ENCODE measurements around the gene RABGEF1. TPM values are rescaled to one million over a fixed set of nuclear protein-coding genes. Genes with fewer than 3 reads are reported as not detected.
A peak's percentile ranks its signal among the peaks of the same experiment; 100 is the strongest.
"Not testable (repeated sequence)": the region's sequence is repeated elsewhere in the genome, so short reads cannot be mapped to it uniquely, and the experiment has no call there.

RABGEF1 gene
- total RNA-seq, 6 experiments from 2014 or later: 38.6 to 45.3 (median 42.5) TPM

DNA sequence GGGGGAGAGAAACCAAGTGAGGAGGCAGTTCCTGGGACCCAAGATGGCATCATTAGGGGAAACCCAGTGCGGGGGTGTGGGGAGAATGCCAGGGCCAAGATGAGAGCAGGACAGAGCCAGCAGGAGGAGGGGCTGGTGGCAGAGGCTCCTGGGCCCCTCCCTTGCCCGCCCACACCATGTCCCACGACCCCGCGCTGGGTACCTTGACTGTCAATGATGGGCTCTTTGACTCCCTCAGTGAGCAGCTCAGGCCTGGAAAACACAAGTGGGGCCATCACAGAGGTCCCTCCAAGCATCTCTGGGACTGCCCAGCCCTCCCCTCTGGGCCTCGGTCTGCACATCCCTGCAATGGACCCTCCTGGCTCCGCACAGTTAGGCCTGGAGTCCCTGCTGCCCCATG lies 75.4 kb downstream of the RABGEF1 start:
- Mint-ChIP-seq H3K4me1 (ENCODE audit: low read depth) (no peaks in the 10 kb centered on the region), H3K27ac (no peak overlapping the region), H3K9me3 (no peaks in the 10 kb centered on the region), H3K4me3 (no peak overlapping the region), H3K36me3 (ENCODE audit: low read depth) (peaks cover 19% of the 10 kb centered on the region), H3K27me3 (ENCODE audit: insufficient read depth) (peaks cover 2% of the 10 kb centered on the region)
- DNase-seq: no peak
- TF ChIP-seq, protein P1, sequence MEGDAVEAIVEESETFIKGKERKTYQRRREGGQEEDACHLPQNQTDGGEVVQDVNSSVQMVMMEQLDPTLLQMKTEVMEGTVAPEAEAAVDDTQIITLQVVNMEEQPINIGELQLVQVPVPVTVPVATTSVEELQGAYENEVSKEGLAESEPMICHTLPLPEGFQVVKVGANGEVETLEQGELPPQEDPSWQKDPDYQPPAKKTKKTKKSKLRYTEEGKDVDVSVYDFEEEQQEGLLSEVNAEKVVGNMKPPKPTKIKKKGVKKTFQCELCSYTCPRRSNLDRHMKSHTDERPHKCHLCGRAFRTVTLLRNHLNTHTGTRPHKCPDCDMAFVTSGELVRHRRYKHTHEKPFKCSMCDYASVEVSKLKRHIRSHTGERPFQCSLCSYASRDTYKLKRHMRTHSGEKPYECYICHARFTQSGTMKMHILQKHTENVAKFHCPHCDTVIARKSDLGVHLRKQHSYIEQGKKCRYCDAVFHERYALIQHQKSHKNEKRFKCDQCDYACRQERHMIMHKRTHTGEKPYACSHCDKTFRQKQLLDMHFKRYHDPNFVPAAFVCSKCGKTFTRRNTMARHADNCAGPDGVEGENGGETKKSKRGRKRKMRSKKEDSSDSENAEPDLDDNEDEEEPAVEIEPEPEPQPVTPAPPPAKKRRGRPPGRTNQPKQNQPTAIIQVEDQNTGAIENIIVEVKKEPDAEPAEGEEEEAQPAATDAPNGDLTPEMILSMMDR (IDR thresholded peaks at IDR 0.05): no peak

DNA sequence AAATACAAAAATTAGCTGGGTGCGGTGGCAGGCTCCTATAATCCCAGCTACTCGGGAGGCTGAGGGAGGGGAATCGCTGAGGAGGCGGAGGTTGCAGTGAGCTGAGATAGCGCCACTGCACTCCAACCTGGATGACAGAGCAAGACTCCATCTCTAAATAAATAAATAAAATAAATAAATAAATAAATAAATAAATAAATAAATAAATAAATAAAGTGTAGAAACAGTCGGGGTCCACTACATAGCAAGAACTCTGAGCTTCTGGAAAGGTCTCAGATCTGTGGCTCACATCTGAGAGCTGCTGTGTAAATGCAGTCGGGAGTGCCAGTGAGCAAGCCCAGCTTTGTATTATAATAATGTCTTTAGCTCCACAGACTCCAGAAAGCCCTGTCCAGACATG lies 76.1 kb downstream of the RABGEF1 start:
- H3K4me3 Mint-ChIP-seq; H3K9me3 Mint-ChIP-seq; DNase-seq; H3K27ac Mint-ChIP-seq; H3K27me3 Mint-ChIP-seq (ENCODE audit: insufficient read depth); H3K4me1 Mint-ChIP-seq (ENCODE audit: low read depth): not testable (repeated sequence)
- peaks cover 16% of the 10 kb centered on the region for H3K36me3 Mint-ChIP-seq (ENCODE audit: low read depth)

DNA sequence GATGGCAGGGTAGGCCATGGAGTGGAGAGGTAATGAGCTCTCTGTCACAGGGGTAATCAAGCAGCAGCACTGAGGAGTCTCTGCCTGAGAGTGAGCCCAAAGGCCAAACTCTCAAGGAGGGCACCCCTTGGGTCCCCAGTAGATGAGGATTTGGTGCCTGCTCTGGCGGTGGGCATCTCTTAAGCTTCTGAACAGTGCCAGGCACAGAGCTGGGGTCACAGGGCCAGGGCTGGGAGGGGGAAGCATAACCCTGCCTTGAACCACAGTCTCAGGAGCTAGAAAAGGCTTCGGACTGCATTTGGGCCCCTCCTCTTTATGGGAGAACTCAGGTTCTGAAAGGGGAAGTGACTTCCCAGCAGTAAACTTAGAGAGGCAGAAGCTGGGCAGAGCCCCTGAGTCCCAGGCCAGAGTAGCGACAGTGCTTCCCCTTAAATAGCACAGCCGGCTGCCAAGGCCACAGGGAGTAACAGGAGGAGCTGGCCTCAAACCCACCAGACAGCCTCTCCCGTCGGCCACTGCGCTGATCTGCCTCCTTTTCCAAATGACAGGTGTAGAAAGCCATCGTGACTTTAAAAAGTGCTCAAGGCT lies 76.8 kb downstream of the RABGEF1 start:
- H3K4me3 Mint-ChIP-seq; H3K4me1 Mint-ChIP-seq (ENCODE audit: low read depth); H3K27me3 Mint-ChIP-seq (ENCODE audit: insufficient read depth); H3K9me3 Mint-ChIP-seq; H3K27ac Mint-ChIP-seq; DNase-seq: not testable (repeated sequence)
- H3K36me3 Mint-ChIP-seq (ENCODE audit: low read depth): peaks cover 10% of the 10 kb centered on the region

DNA sequence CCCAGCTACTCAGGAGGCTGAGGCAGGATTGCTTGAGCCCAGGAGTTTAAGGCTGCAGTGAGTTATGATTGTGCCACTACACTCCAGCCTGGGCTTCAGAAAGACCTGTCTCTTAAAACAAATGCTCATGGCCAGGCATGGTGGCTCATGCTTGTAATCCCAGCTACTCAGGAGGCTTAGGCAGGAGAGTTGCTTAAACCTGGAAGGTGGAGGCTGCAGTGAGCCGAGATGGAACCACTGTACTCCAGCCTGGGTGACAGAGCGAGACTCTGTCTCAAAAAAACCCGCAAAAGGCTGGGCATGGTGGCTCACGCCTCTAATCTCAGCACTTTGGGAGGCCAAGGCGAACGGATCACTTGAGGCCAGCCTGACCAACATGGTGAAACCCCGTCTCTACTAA lies 77.4 kb downstream of the RABGEF1 start:
- H3K36me3 Mint-ChIP-seq (ENCODE audit: low read depth); H3K4me3 Mint-ChIP-seq; H3K9me3 Mint-ChIP-seq: not testable (repeated sequence)

DNA sequence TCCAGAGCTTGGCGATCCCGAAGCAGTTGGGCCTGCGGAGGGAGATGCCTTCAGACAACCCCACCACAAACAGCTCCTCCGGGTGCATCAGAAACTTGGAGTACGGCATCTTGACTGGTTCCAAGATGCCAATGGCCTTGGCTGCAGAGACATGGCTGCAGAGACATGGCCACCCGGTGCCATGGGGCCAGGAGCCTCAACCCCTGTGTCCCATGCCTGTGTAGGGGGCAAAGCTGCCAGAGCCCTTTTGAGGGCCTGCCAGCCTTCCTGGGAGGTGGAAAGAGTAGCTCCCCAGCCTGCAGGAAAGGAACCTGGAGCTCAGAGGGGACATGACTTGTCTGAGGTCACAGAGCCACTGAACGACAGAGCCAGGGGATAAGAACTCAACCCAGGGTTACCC lies 83.5 kb downstream of the RABGEF1 start:
- Mint-ChIP-seq H3K27me3 (ENCODE audit: insufficient read depth) (peaks cover 3% of the 10 kb centered on the region), H3K9me3 (no peaks in the 10 kb centered on the region; the same call in 1 of the 2 replicates), H3K4me3 (no peak overlapping the region), H3K4me1 (ENCODE audit: low read depth) (no peaks in the 10 kb centered on the region), H3K27ac (no peak overlapping the region), H3K36me3 (ENCODE audit: low read depth) (no peaks in the 10 kb centered on the region)
- TF ChIP-seq, protein P1 (IDR thresholded peaks at IDR 0.05): no peak
- no peak for DNase-seq

More for the DNA sequence above, 77.4 kb downstream of the RABGEF1 start:
- not testable (repeated sequence) for H3K4me1 Mint-ChIP-seq (ENCODE audit: low read depth); DNase-seq; H3K27ac Mint-ChIP-seq; H3K27me3 Mint-ChIP-seq (ENCODE audit: insufficient read depth)

DNA sequence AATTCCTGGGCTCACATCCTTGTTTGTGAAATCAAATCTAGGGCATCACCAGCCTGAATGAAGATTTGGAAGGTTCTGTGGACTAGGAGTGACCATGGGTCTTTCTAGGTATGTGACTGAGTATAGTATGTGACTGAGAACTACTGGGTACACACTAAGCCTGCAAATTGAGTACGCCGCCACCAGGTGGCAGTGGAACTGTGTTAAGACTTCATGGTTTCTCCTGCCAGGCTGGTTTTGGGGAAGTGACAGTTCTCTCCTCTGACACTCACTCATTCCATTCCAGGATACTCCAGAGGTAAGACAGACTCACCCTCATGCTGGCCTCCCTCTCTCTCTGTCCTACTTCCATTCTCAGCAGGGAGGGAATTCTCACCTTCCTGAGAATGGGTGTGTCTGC lies 85.0 kb downstream of the RABGEF1 start:
- H3K4me1 Mint-ChIP-seq (ENCODE audit: low read depth); H3K36me3 Mint-ChIP-seq (ENCODE audit: low read depth); H3K27me3 Mint-ChIP-seq (ENCODE audit: insufficient read depth); H3K9me3 Mint-ChIP-seq; H3K27ac Mint-ChIP-seq; H3K4me3 Mint-ChIP-seq: not testable (repeated sequence)
- peak; percentile 26 for DNase-seq
- TF ChIP-seq, protein P1 (IDR thresholded peaks at IDR 0.05): peak; percentile 74

DNA sequence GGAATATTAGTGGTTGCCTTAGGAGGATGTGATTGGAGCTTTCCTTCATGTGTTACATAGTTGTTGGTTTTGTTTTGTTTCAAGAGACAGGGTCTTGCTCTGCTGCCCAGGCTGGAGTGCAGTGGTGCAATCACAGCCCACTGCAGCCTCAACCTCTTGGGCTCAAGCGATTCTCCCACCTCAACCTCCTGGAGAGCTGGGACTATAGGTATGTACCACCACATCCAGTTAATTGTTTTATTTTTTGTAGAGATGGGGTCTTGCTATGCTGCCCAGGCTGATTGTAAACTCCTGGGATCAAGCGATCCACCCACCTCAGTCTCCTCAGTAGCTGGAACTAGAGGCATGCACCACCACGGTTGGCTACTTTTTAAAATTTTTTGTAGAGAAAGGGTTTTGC lies 86.1 kb downstream of the RABGEF1 start:
- TF ChIP-seq, protein P1 (IDR thresholded peaks at IDR 0.05): no peak
- H3K9me3 Mint-ChIP-seq: no peaks in the 10 kb centered on the region; the same call in 1 of the 2 replicates
- H3K27ac Mint-ChIP-seq: no peak overlapping the region
- peaks cover 4% of the 10 kb centered on the region for H3K27me3 Mint-ChIP-seq (ENCODE audit: insufficient read depth)
- H3K36me3 Mint-ChIP-seq (ENCODE audit: low read depth): no peaks in the 10 kb centered on the region
- no peak for DNase-seq
- no peak overlapping the region for H3K4me3 Mint-ChIP-seq
- H3K4me1 Mint-ChIP-seq (ENCODE audit: low read depth): no peaks in the 10 kb centered on the region

DNA sequence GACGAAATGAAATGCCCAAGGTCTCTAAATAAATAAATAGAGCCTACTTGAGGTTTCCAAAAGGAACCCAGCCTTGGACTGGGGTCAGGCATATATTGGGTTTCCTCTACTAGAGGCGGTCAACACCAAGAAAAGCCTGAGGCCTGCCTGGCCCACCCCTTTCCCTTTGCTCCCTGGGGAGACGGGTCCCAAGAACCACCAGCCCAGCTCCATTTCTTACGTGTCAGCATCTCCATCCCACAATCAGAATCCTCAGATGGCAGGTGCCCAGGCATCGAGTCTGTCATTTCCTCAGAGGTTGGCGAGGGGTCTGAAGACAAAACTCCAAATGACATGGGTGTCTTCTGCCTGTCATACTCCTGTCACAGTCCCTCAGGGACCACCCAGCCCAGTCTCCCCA lies 90.4 kb downstream of the RABGEF1 start:
- not testable (repeated sequence) for H3K4me1 Mint-ChIP-seq (ENCODE audit: low read depth); H3K27me3 Mint-ChIP-seq (ENCODE audit: insufficient read depth); DNase-seq; H3K9me3 Mint-ChIP-seq; H3K36me3 Mint-ChIP-seq (ENCODE audit: low read depth); H3K4me3 Mint-ChIP-seq; H3K27ac Mint-ChIP-seq

Measured in HFFc6 (cell line).